Lung (tissue), 12 donors: ENCODE data around the gene EVI5L. TPM values are rescaled to one million over a fixed set of nuclear protein-coding genes. Genes with fewer than 3 reads are reported as not detected.

ENCODE experiments used
- ATAC-seq: fragments of 200-7000 bp; cut with Tn5 transposase; one replicate; pipeline ENCODE4 v1.9.1; 2020; ENCODE audit warnings: moderate number of reproducible peaks; ENCODE audit not compliant: insufficient read depth, low FRiP score
- DNase-seq, 3 donors: peaks; one replicate each; pipeline ENCODE4 v3.0.0-alpha.2; 2013 to 2017
- H3K27ac ChIP-seq, 2 donors: one replicate each; pipeline ENCODE4 v1.5.1; 2013; ENCODE audit warnings: mild to moderate bottlenecking in 2 of 2, moderate library complexity in 2 of 2, control low read depth in 1 of 2, inconsistent platforms in 1 of 2, low read depth in 1 of 2, low read length in 1 of 2
- H3K27me3 ChIP-seq, 3 donors: one replicate each; pipeline ENCODE4 v1.5.1; 2013; ENCODE audit warnings: low read length in 2 of 3; ENCODE audit not compliant: control insufficient read depth in 3 of 3, insufficient read depth in 3 of 3
- H3K36me3 ChIP-seq, 4 donors: one replicate each; pipeline ENCODE4 v1.5.1; 2013; ENCODE audit warnings: low read length in 4 of 4, mild to moderate bottlenecking in 1 of 4, moderate library complexity in 1 of 4; ENCODE audit not compliant: control insufficient read depth in 4 of 4, insufficient read depth in 4 of 4
- H3K4me1 ChIP-seq, 5 donors: one replicate each; pipeline ENCODE4 v1.5.1; 2013; ENCODE audit warnings: low read length in 5 of 5, mild to moderate bottlenecking in 2 of 5, moderate library complexity in 1 of 5; ENCODE audit not compliant: control insufficient read depth in 5 of 5, insufficient read depth in 5 of 5
- H3K4me3 ChIP-seq: one replicate; pipeline ENCODE4 v1.5.1; 2013; ENCODE audit warnings: mild to moderate bottlenecking, control low read depth, moderate library complexity
- H3K9ac ChIP-seq, 2 donors: one replicate each; pipeline ENCODE4 v1.5.1; 2013; ENCODE audit warnings: low read length in 2 of 2, control low read depth in 1 of 2; ENCODE audit not compliant: insufficient read depth in 1 of 2
- H3K9me3 ChIP-seq, 4 donors: one replicate each; pipeline ENCODE4 v1.5.1; 2013; ENCODE audit warnings: low read length in 3 of 4, mild to moderate bottlenecking in 1 of 4, moderate library complexity in 1 of 4; ENCODE audit not compliant: control insufficient read depth in 4 of 4, insufficient read depth in 3 of 4
- WGBS, 2 donors: extraction: QIAGEN DNeasy Blood & Tissue Kit; methylation state at CpG; one replicate each; pipeline ENCODE4 v1.1.7; 2013; 5-methylcytosine and 5-hydroxymethylcytosine counted together
- polyA plus RNA-seq, 2 donors: library from polyadenylated mRNA; stranded (reverse); fragments of 200-250 nt; gene quantifications; one replicate each; pipeline ENCODE4 v1.2.1, GENCODE V29; 2013
- total RNA-seq, 2 donors: library from RNA; depleted of rRNA in 1 of 2; stranded (reverse); fragments of >200 nt in 1 of 2; gene quantifications; one replicate each; pipeline ENCODE4 v1.2.1, GENCODE V29; 2014 to 2021
- TF ChIP-seq, protein P1 (sequence below): IDR thresholded peaks from 2 replicates; pipeline ENCODE4 v1.5.1; 2012; ENCODE audit warnings: mild to moderate bottlenecking; ENCODE audit errors: control extremely low read depth, extremely low read depth
- donor health status: control.
- donor health status: control.
- donor health status: Bipolar disorder and iron deficiency.
- donor health status: healthy.
- donor health status: DM: yes; HTN: yes; CAD: no.

Gene EVI5L
- total and polyA plus RNA-seq, 4 donors, result 10.7 to 18.6 (median 12.6) TPM

DNA sequence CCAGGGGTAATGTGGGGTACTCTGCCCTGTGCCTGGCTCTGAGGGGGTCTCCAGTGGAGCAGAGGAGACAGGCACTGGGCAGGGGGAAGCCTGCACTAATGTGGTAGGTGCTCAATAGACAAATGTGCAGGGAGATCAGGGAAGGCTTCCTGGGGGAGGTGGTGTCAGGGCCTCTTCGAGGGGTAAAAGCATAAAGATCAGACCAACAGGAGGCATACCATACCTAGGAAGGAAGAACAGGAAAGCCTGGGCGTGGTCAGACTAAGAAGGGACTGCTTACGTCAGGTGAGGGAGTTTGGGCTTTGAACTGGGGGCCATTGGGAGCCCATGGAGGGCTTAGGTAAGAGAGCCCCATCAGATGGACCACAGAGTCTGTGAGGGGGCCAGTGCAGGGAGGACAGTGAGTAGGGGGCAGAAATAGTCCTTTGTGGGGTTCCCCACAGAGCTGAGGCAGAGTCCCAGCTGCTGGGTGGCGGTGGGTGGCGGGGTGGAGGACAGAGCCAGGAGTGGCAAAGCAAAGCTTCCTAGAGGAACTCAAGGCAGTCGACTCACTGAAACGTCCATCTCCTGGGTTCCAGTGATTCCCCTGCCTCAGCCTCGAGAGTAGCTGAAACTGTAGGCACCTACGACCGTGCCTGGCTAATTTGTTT lies 35.4 kb downstream of the EVI5L start:
- Histone ChIP-seq H3K9me3 (peaks cover 0 to 8% (median 0%) of the 10 kb centered on the region in 4 donors), H3K27ac (no peak overlapping the region), H3K27me3 (peaks cover 0 to 18% (median 8%) of the 10 kb centered on the region in 3 donors), H3K9ac (no peak overlapping the region), H3K4me3 (no peak overlapping the region), H3K4me1 (peaks cover 0 to 23% (median 6%) of the 10 kb centered on the region in 5 donors), H3K36me3 (no peaks in the 10 kb centered on the region)
- DNase-seq (no peak), ATAC-seq (no peak)
- WGBS, 2 donors, result 41 to 42% methylated on average over 10 of the region's 10 CpGs
- TF ChIP-seq, protein P1, sequence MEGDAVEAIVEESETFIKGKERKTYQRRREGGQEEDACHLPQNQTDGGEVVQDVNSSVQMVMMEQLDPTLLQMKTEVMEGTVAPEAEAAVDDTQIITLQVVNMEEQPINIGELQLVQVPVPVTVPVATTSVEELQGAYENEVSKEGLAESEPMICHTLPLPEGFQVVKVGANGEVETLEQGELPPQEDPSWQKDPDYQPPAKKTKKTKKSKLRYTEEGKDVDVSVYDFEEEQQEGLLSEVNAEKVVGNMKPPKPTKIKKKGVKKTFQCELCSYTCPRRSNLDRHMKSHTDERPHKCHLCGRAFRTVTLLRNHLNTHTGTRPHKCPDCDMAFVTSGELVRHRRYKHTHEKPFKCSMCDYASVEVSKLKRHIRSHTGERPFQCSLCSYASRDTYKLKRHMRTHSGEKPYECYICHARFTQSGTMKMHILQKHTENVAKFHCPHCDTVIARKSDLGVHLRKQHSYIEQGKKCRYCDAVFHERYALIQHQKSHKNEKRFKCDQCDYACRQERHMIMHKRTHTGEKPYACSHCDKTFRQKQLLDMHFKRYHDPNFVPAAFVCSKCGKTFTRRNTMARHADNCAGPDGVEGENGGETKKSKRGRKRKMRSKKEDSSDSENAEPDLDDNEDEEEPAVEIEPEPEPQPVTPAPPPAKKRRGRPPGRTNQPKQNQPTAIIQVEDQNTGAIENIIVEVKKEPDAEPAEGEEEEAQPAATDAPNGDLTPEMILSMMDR, result no peak

DNA sequence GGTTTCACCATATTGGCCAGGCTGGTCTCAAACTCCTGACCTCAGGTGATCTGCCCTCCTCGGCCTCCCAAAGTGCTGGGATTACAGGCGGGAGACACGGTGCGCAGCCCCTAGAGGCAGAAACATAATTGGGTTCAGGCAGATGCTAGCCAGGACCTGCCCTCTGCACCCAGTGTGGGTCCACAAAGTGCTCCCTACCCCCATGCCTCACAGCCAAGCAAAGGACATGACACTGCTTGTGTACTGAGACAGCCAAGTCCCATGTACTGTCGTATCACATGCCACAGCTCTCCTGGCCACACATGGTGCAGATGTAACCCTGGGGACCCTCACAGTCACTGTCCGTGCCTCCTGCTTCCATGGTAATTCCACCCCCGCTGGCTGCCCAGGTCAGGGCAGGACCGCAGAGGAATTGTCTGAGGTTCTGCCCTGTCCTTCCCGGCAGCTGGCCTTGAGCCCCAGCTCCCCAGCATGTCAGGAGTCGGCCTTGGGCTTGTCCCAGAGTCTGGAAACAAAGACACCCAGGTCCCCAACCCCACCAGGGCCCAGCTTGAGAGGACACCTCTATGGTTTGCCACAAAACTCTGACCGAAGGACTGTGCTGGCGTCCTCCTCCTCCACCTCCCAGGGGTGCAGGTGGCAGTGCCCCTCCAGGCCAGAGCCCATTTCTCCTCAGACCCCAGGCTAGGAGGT lies 36.5 kb downstream of the EVI5L start:
- TF ChIP-seq, protein P1, result no peak
- peaks cover 0 to 8% (median 0%) of the 10 kb centered on the region in 4 donors for H3K9me3 ChIP-seq
- no peaks in the 10 kb centered on the region for H3K36me3 ChIP-seq
- H3K9ac ChIP-seq, result no peak overlapping the region
- H3K4me1 ChIP-seq, result peaks cover 0 to 25% (median 9%) of the 10 kb centered on the region in 5 donors
- DNase-seq (no peak), ATAC-seq (no peak)
- H3K27ac ChIP-seq, result no peak overlapping the region
- H3K4me3 ChIP-seq, result no peak overlapping the region
- peaks cover 0 to 18% (median 8%) of the 10 kb centered on the region in 3 donors for H3K27me3 ChIP-seq
- 77 to 80% methylated on average over 12 of the region's 12 CpGs for WGBS, 2 donors

DNA sequence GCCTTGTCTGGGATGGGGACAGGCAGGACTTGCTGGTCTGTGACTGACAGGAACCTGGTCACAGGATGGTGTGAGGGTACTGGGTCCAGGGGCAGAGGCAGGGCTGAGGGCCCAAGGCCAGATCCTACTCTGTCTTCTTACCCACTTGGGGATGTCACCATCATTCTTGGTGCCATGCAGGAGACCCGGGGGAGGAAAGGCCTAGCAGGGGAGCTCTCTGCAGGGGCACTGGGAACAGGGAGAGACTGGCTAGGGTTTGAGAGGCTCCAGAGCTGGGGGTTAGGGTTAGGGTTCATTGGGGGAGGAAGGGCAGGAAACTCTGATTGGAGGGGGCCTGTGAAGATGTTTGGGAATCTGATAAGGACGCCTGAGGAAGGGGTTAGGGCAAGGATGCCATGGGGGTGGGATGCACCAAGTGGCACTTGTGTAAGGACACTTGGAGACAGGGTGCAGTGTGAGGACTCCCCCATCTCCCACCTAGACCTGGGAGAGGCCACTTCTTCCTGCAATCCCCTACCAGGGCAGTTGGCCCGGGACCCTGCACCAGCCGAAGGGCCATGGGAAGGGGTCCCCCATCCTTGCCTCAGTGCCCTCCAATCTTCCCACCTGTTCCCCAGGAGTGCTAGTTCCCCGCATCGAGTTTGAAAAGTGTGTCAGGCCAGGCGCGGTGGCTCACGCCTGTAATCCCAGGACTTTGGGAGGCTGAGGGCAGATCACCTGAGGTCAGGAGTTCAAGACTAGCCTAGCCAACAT lies 37.2 kb downstream of the EVI5L start:
- peaks cover 0 to 15% (median 8%) of the 10 kb centered on the region in 3 donors for H3K27me3 ChIP-seq
- 88 to 91% methylated on average over 9 of the region's 9 CpGs for WGBS, 2 donors
- no peak overlapping the region for H3K27ac ChIP-seq
- H3K9ac ChIP-seq, result no peak overlapping the region
- H3K9me3 ChIP-seq, result peaks cover 0 to 8% (median 0%) of the 10 kb centered on the region in 4 donors
- peaks cover 0 to 22% (median 8%) of the 10 kb centered on the region in 5 donors for H3K4me1 ChIP-seq
- DNase-seq (no peak), ATAC-seq (no peak)
- TF ChIP-seq, protein P1, result no peak
- H3K4me3 ChIP-seq, result no peak overlapping the region
- no peaks in the 10 kb centered on the region for H3K36me3 ChIP-seq
